ENCODE measurements around the gene TMEM170B. TPM values are rescaled to one million over a fixed set of nuclear protein-coding genes. Genes with fewer than 3 reads are reported as not detected.

The TMEM170B gene
- polyA plus RNA-seq, 1 donor (not counting 4 experiments of a cell fraction or from before 2014, with no cell fraction given), result 0.08 TPM

GRCh38 chr6:11595903-11596302 lies 58.4 kb downstream of the TMEM170B start:
- dilution Hi-C loops (cut with MboI; ENCODE audit: extremely low pct_ligation_motif_present, low sequenced_read_pairs), result no loop called here
- no peak for TF ChIP-seq EZH2 (IDR thresholded peaks at IDR 0.05; ENCODE audit: low read length)
- TF ChIP-seq CTCF (optimal IDR thresholded peaks at IDR 0.05 in 1 of 3, IDR thresholded peaks at IDR 0.05 in 1 of 3, conservative IDR thresholded peaks at IDR 0.05 in 1 of 3; ENCODE audit: extremely low read depth in 1 of 3, insufficient read depth in 2 of 3, low read length in 3 of 3), result peak in 2 of 3 experiments; percentile 9 to 26
- Histone ChIP-seq H3K4me3 (ENCODE audit: control insufficient read depth in 2 of 3, extremely low read depth in 1 of 3, insufficient read depth in 2 of 3, low read depth in 1 of 3, low read length in 3 of 3) (no peak overlapping the region), H3K9me3 (ENCODE audit: control insufficient read depth, low read depth, low read length) (no peaks in the 10 kb centered on the region), H2AFZ (ENCODE audit: control insufficient read depth, low read length) (no peak overlapping the region), H3K79me2 (ENCODE audit: control insufficient read depth, insufficient read depth, low read length) (no peaks in the 10 kb centered on the region), H3K36me3 (ENCODE audit: control insufficient read depth in 2 of 2, extremely low read depth in 1 of 2, insufficient read depth in 2 of 2, low read length in 2 of 2) (no peaks in the 10 kb centered on the region), H3K27ac (ENCODE audit: control insufficient read depth, insufficient read depth, low read length) (no peak overlapping the region), H3K4me2 (ENCODE audit: control insufficient read depth, extremely low read depth, insufficient read depth, low read depth, low read length) (no peak overlapping the region), H3K9ac (ENCODE audit: control insufficient read depth, extremely low read depth, insufficient read depth, low read length) (no peak overlapping the region), H3K27me3 (ENCODE audit: control insufficient read depth, extremely low read depth, insufficient read depth, low read length) (no peaks in the 10 kb centered on the region), H3K4me1 (ENCODE audit: control insufficient read depth, extremely low read depth, insufficient read depth, low read length) (no peaks in the 10 kb centered on the region), H3K9me1 (ENCODE audit: control insufficient read depth, extremely low read depth, insufficient read depth, low read length) (no peaks in the 10 kb centered on the region), H4K20me1 (ENCODE audit: control insufficient read depth, extremely low read depth, insufficient read depth, low read length) (no peaks in the 10 kb centered on the region)
- FAIRE-seq (no peak), DNase-seq (ENCODE audit: low read depth, low spot score) (no peak)

GRCh38 chr6:11596640-11597237 lies 59.2 kb downstream of the TMEM170B start:
- no peak for FAIRE-seq
- H3K27ac ChIP-seq (ENCODE audit: control insufficient read depth, insufficient read depth, low read length), result no peak overlapping the region
- no peak for DNase-seq (ENCODE audit: low read depth, low spot score)

More at GRCh38 chr6:11596640-11597237, 59.2 kb downstream of the TMEM170B start:
- Histone ChIP-seq H3K4me2 (ENCODE audit: control insufficient read depth, extremely low read depth, insufficient read depth, low read depth, low read length) (no peak overlapping the region), H3K9ac (ENCODE audit: control insufficient read depth, extremely low read depth, insufficient read depth, low read length) (no peak overlapping the region), H3K9me1 (ENCODE audit: control insufficient read depth, extremely low read depth, insufficient read depth, low read length) (no peaks in the 10 kb centered on the region), H3K79me2 (ENCODE audit: control insufficient read depth, insufficient read depth, low read length) (no peaks in the 10 kb centered on the region), H3K36me3 (ENCODE audit: control insufficient read depth in 2 of 2, extremely low read depth in 1 of 2, insufficient read depth in 2 of 2, low read length in 2 of 2) (no peaks in the 10 kb centered on the region), H3K9me3 (ENCODE audit: control insufficient read depth, low read depth, low read length) (no peaks in the 10 kb centered on the region), H3K27me3 (ENCODE audit: control insufficient read depth, extremely low read depth, insufficient read depth, low read length) (no peaks in the 10 kb centered on the region), H2AFZ (ENCODE audit: control insufficient read depth, low read length) (no peak overlapping the region), H4K20me1 (ENCODE audit: control insufficient read depth, extremely low read depth, insufficient read depth, low read length) (no peaks in the 10 kb centered on the region), H3K4me3 (ENCODE audit: control insufficient read depth in 2 of 3, extremely low read depth in 1 of 3, insufficient read depth in 2 of 3, low read depth in 1 of 3, low read length in 3 of 3) (no peak overlapping the region), H3K4me1 (ENCODE audit: control insufficient read depth, extremely low read depth, insufficient read depth, low read length) (no peaks in the 10 kb centered on the region)
- TF ChIP-seq CTCF (optimal IDR thresholded peaks at IDR 0.05 in 1 of 3, IDR thresholded peaks at IDR 0.05 in 1 of 3, conservative IDR thresholded peaks at IDR 0.05 in 1 of 3; ENCODE audit: extremely low read depth in 1 of 3, insufficient read depth in 2 of 3, low read length in 3 of 3) (no peak), EZH2 (IDR thresholded peaks at IDR 0.05; ENCODE audit: low read length) (no peak)
- dilution Hi-C loops (cut with MboI; ENCODE audit: extremely low pct_ligation_motif_present, low sequenced_read_pairs), result no loop called here
